CD14-positive monocyte (primary cell): Measurements from ENCODE around the gene SHROOM4. TPM values are rescaled to one million over a fixed set of nuclear protein-coding genes. Genes with fewer than 3 reads are reported as not detected.

Experiments
- DNase-seq, 3 donors: peaks; one replicate each; pipeline ENCODE4 v3.0.0-alpha.2; 2011 to 2022
- H2AFZ ChIP-seq: 2 replicates; pipeline ENCODE4 v1.6.0; 2012; ENCODE audit warnings: mild to moderate bottlenecking, low read depth, low read length, inconsistent platforms; ENCODE audit not compliant: insufficient read depth, poor library complexity, severe bottlenecking
- H3K27ac ChIP-seq, 2 donors: 1 replicate in 1 of 2; 2 replicates in 1 of 2; pipeline ENCODE4 v1.5.1; 2012 to 2013; ENCODE audit warnings: low read length in 2 of 2, control low read depth in 1 of 2, inconsistent platforms in 1 of 2, low read depth in 1 of 2, mild to moderate bottlenecking in 1 of 2
- H3K27me3 ChIP-seq, 2 donors: one replicate each; pipeline versions ENCODE4 v1.6.0 to v1.6.1; 2011 to 2013; ENCODE audit warnings: low read length in 2 of 2; ENCODE audit not compliant: control insufficient read depth in 2 of 2, insufficient read depth in 2 of 2
- H3K36me3 ChIP-seq, 2 donors: replicated peaks in 1 of 2; 1 replicate in 1 of 2; 2 replicates in 1 of 2; pipeline versions ENCODE4 v1.5.1 to v1.6.1; 2012 to 2013; ENCODE audit warnings: low read length in 2 of 2, control low read depth in 1 of 2, inconsistent platforms in 1 of 2, mild to moderate bottlenecking in 1 of 2; ENCODE audit not compliant: insufficient read depth in 2 of 2, control insufficient read depth in 1 of 2
- H3K4me1 ChIP-seq, 2 donors: 1 replicate in 1 of 2; 2 replicates in 1 of 2; pipeline versions ENCODE4 v1.5.1 to v1.6.1; 2012 to 2013; ENCODE audit warnings: low read length in 2 of 2, control low read depth in 1 of 2, inconsistent platforms in 1 of 2, mild to moderate bottlenecking in 1 of 2, moderate library complexity in 1 of 2; ENCODE audit not compliant: insufficient read depth in 2 of 2, control insufficient read depth in 1 of 2
- H3K4me2 ChIP-seq: replicated peaks from 2 replicates; pipeline ENCODE3; 2012; ENCODE audit warnings: low read length, moderate library complexity, mild to moderate bottlenecking; ENCODE audit not compliant: poor library complexity, severe bottlenecking; ENCODE audit errors: extremely low read depth
- H3K4me3 ChIP-seq, 3 experiments: fragments of 200-600 bp in 1 of 3; sonication (generic) in 1 of 3; replicated peaks in 1 of 3; 1 replicate in 2 of 3; 2 replicates in 1 of 3; pipeline ENCODE4 v1.5.1; 2011 to 2013; ENCODE audit warnings: low read length in 3 of 3, mild to moderate bottlenecking in 3 of 3, control low read depth in 2 of 3, low read depth in 2 of 3, inconsistent platforms in 1 of 3, moderate library complexity in 1 of 3
- H3K79me2 ChIP-seq: 2 replicates; pipeline ENCODE4 v1.6.0; 2012; ENCODE audit warnings: mild to moderate bottlenecking, control low read depth, inconsistent platforms, low read length, moderate library complexity; ENCODE audit not compliant: insufficient read depth
- H3K9ac ChIP-seq: 2 replicates; pipeline ENCODE4 v1.6.0; 2017; ENCODE audit warnings: low read length, mild to moderate bottlenecking; ENCODE audit not compliant: insufficient read depth, poor library complexity, severe bottlenecking
- H3K9me3 ChIP-seq, 2 donors: replicated peaks in 1 of 2; 1 replicate in 1 of 2; 2 replicates in 1 of 2; pipeline versions ENCODE4 v1.5.1 to v1.6.1; 2012 to 2013; ENCODE audit warnings: low read length in 2 of 2, control low read depth in 1 of 2; ENCODE audit not compliant: control insufficient read depth in 1 of 2, insufficient read depth in 1 of 2
- H4K20me1 ChIP-seq: 2 replicates; pipeline ENCODE4 v1.6.0; 2012; ENCODE audit warnings: mild to moderate bottlenecking, low read length, control low read depth, moderate library complexity; ENCODE audit not compliant: insufficient read depth
- H3K27ac Mint-ChIP-seq, 7 donors: one replicate each; pipeline ENCODE4 v1.8.0; 2020; ENCODE audit warnings: mild to moderate bottlenecking in 7 of 7, mixed read lengths in 7 of 7, moderate library complexity in 6 of 7, inconsistent platforms in 2 of 7
- H3K27me3 Mint-ChIP-seq, 3 donors: one replicate each; pipeline ENCODE4 v1.8.0; 2021 to 2022; ENCODE audit warnings: low read depth in 3 of 3, mild to moderate bottlenecking in 3 of 3, mixed read lengths in 3 of 3, moderate library complexity in 3 of 3, inconsistent platforms in 1 of 3
- H3K36me3 Mint-ChIP-seq, 2 donors: one replicate each; pipeline ENCODE4 v1.8.0; 2020; ENCODE audit warnings: mixed read lengths in 2 of 2, inconsistent platforms in 1 of 2, mild to moderate bottlenecking in 1 of 2
- H3K4me1 Mint-ChIP-seq: one replicate; pipeline ENCODE4 v1.8.0; 2020; ENCODE audit warnings: mild to moderate bottlenecking, mixed read lengths
- H3K4me3 Mint-ChIP-seq, 2 donors: one replicate each; pipeline ENCODE4 v1.8.0; 2020; ENCODE audit warnings: mild to moderate bottlenecking in 2 of 2, mixed read lengths in 2 of 2, moderate library complexity in 1 of 2
- H3K9me3 Mint-ChIP-seq, 7 donors: one replicate each; pipeline ENCODE4 v1.8.0; 2020 to 2022; ENCODE audit warnings: mixed read lengths in 7 of 7, mild to moderate bottlenecking in 6 of 7, moderate library complexity in 6 of 7, inconsistent platforms in 2 of 7
- WGBS: methylation state at CpG from one replicate; pipeline ENCODE4 v1.1.5; 2013; ENCODE audit warnings: missing lambda C conversion rate; ENCODE audit not compliant: insufficient coverage; 5-methylcytosine and 5-hydroxymethylcytosine counted together
- intact Hi-C, 2 donors: fragments of 100-400 bp; cut with micrococcal nuclease; formaldehyde crosslinking; loops; one replicate each; pipeline versions ENCODE4 v1.15.0 to v1.15.1; 2023
- polyA plus RNA-seq, 3 donors: library from polyadenylated mRNA; depleted of rRNA in 1 of 3; unstranded in 2 of 3; stranded (reverse) in 1 of 3; fragments of 300-500 nt in 2 of 3; fragments of >200 nt in 1 of 3; fragmentation: Illumina TruSeq in 2 of 3; gene quantifications; 1 replicate in 2 of 3; 2 replicates in 1 of 3; pipeline ENCODE4 v1.2.3, GENCODE V29; 2012 to 2021
- TF ChIP-seq, protein P1 (sequence below): fragments of 200-600 bp; IDR thresholded peaks from one replicate; pipeline ENCODE4 v1.8.0; 2022; ENCODE audit warnings: antibody characterized with exemption, mild to moderate bottlenecking

Gene SHROOM4
- polyA plus RNA-seq, 3 donors, result under 0.01 TPM; not detected in 2

DNA sequence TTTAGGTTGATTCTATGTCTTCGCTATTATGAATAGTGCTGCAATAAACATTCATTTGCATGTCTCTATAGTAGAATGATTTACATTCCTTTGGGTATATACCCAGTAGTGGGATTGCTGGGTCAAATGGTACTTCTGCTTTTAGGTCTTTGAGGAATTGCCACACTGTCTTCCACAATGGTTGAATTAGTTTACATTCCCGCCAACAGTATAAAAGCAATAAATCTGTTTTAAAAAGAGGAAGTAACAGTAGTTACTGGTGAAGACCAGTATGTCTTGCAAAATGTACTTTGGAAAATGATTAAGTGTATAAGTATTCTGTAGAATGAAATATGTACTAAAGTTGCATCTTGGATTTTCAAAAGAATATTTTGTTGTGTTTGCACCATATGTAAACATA lies 77.3 kb downstream of the SHROOM4 start:
- Histone ChIP-seq H3K4me3 (no peak overlapping the region), H3K36me3 (no peaks in the 10 kb centered on the region), H3K9ac (no peak overlapping the region), H3K4me2 (no peak overlapping the region), H4K20me1 (no peaks in the 10 kb centered on the region), H3K27ac (no peak overlapping the region), H2AFZ (no peak overlapping the region), H3K27me3 (peaks cover 0 to 2% of the 10 kb centered on the region in 2 donors), H3K79me2 (no peaks in the 10 kb centered on the region), H3K9me3 (no peaks in the 10 kb centered on the region), H3K4me1 (no peaks in the 10 kb centered on the region)
- peak in 2 of 3 donors; percentile 0 to 3 for DNase-seq
- no peak overlapping the region for H3K4me3 Mint-ChIP-seq
- no peak overlapping the region for H3K27ac Mint-ChIP-seq
- H3K4me1 Mint-ChIP-seq, result peaks cover 5% of the 10 kb centered on the region
- peaks cover 0 to 2% (median 0%) of the 10 kb centered on the region in 7 donors for H3K9me3 Mint-ChIP-seq
- intact Hi-C loops, result no loop called here
- no peaks in the 10 kb centered on the region for H3K36me3 Mint-ChIP-seq
- WGBS, result no CpG with 5 or more reads among the region's 2 CpGs
- TF ChIP-seq, protein P1, sequence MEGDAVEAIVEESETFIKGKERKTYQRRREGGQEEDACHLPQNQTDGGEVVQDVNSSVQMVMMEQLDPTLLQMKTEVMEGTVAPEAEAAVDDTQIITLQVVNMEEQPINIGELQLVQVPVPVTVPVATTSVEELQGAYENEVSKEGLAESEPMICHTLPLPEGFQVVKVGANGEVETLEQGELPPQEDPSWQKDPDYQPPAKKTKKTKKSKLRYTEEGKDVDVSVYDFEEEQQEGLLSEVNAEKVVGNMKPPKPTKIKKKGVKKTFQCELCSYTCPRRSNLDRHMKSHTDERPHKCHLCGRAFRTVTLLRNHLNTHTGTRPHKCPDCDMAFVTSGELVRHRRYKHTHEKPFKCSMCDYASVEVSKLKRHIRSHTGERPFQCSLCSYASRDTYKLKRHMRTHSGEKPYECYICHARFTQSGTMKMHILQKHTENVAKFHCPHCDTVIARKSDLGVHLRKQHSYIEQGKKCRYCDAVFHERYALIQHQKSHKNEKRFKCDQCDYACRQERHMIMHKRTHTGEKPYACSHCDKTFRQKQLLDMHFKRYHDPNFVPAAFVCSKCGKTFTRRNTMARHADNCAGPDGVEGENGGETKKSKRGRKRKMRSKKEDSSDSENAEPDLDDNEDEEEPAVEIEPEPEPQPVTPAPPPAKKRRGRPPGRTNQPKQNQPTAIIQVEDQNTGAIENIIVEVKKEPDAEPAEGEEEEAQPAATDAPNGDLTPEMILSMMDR, result no peak
- peaks cover 0 to 2% (median 0%) of the 10 kb centered on the region in 3 donors for H3K27me3 Mint-ChIP-seq

DNA sequence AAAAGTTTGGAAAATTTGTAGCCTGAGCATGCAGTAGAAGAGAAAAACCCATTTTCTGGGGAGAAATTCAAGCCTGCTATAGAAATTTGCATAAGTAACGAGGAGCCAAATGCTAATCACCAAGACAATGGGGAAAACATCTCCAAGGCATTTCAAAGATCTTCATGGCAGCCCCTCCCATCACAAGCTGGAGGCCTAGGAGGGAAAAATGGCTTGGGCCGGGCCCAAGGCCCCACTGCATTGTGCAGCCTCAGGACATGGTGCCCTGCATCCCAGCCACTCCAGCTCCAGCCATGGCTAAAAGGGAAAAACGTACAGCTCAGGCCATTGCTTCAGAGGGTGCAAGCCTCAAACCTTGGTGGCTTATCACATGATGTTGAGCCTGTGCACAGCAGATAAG lies 87.7 kb downstream of the SHROOM4 start:
- Histone ChIP-seq H3K36me3 (no peaks in the 10 kb centered on the region), H2AFZ (no peak overlapping the region), H3K9me3 (no peaks in the 10 kb centered on the region), H3K79me2 (no peaks in the 10 kb centered on the region), H3K4me3 (no peak overlapping the region), H3K4me1 (no peaks in the 10 kb centered on the region), H4K20me1 (no peaks in the 10 kb centered on the region), H3K4me2 (no peak overlapping the region), H3K9ac (no peak overlapping the region), H3K27me3 (no peaks in the 10 kb centered on the region), H3K27ac (no peak overlapping the region)
- intact Hi-C loops, result no loop called here
- DNase-seq, result no peak
- WGBS, result no CpG with 5 or more reads among the region's 3 CpGs
- no peaks in the 10 kb centered on the region for H3K36me3 Mint-ChIP-seq
- no peak overlapping the region for H3K27ac Mint-ChIP-seq
- H3K4me3 Mint-ChIP-seq, result no peak overlapping the region
- H3K9me3 Mint-ChIP-seq, result peaks cover 0 to 2% (median 0%) of the 10 kb centered on the region in 7 donors
- peaks cover 0 to 9% (median 0%) of the 10 kb centered on the region in 3 donors for H3K27me3 Mint-ChIP-seq
- TF ChIP-seq, protein P1, result no peak
- no peaks in the 10 kb centered on the region for H3K4me1 Mint-ChIP-seq
